K562 (cell line): ENCODE results near the gene ABCA7. TPM values are rescaled to one million over a fixed set of nuclear protein-coding genes. Genes with fewer than 3 reads are reported as not detected.
A peak's percentile ranks its signal among the peaks of the same experiment; 100 is the strongest.

Experiments used
- ATAC-seq: fragments of 200-7000 bp; cut with Tn5 transposase; 3 replicates; pipeline ENCODE4 v1.9.1; 2020; ENCODE audit warnings: moderate library complexity
- BruUV-seq: library from RNA; stranded (reverse); fragments of 400-500 nt; replicated peaks from 2 replicates; lab custom pipeline; 2021; lab: Mats Ljungman, UMichigan
- CTCF ChIA-PET: fragments of 300-600 bp; formaldehyde crosslinking; extraction: SDS; loops from one replicate; lab custom pipeline; 2021; ENCODE audit warnings: low intra/inter-chr PET ratio; lab: Yijun Ruan, JAX
- POLR2A ChIA-PET: fragments of 300-600, 350-650 bp; sonication (Branson Sonifier 250); formaldehyde crosslinking; extraction: SDS; loops from one replicate; lab custom pipeline; 2021; ENCODE audit warnings: antibody characterized with exemption, inconsistent platforms; lab: Yijun Ruan, JAX
- DNase-seq, 4 experiments: peaks; one replicate each; pipeline versions ENCODE4 v3.0.0 to v3.0.0-alpha.2; 2011 to 2018; ENCODE audit warnings: low spot score in 3 of 4, mixed read lengths in 3 of 4; ENCODE audit errors: extremely low read depth in 1 of 4
- FAIRE-seq: peaks from 2 replicates; lab custom pipeline; 2011; peaks lifted over from hg19 to GRCh38; lab: Jason Lieb, UNC
- H2AFZ ChIP-seq: 2 replicates; pipeline ENCODE4 v1.6.0; 2011; ENCODE audit warnings: low read depth, low read length, control low read depth, inconsistent platforms
- H3K27ac ChIP-seq: fragments of 200-600 bp; 3 replicates; pipeline ENCODE4 v1.8.0; 2011; ENCODE audit warnings: low read depth, mild to moderate bottlenecking, control low read depth, inconsistent platforms, low read length, moderate library complexity, mixed read lengths; ENCODE audit errors: extremely low read depth
- H3K27me3 ChIP-seq, 2 experiments: fragments of 300-600 bp in 1 of 2; 2 replicates in 1 of 2; 3 replicates in 1 of 2; pipeline versions ENCODE4 v1.6.0 to v1.8.0; 2011; ENCODE audit warnings: inconsistent platforms in 2 of 2, low read length in 2 of 2, mild to moderate bottlenecking in 1 of 2, mixed read lengths in 1 of 2, moderate library complexity in 1 of 2; ENCODE audit not compliant: control insufficient read depth in 2 of 2, insufficient read depth in 2 of 2
- H3K36me3 ChIP-seq: fragments of 300-600 bp; 3 replicates; pipeline ENCODE4 v1.8.0; 2011; ENCODE audit warnings: mild to moderate bottlenecking, low read length, inconsistent platforms; ENCODE audit not compliant: control insufficient read depth, insufficient read depth
- H3K4me1 ChIP-seq, 2 experiments: fragments of 200-600 bp in 1 of 2; replicated peaks in 1 of 2; 2 replicates in 1 of 2; 3 replicates in 1 of 2; pipeline versions ENCODE4 v1.5.1 to v1.8.0; 2011; ENCODE audit warnings: inconsistent platforms in 2 of 2, low read length in 2 of 2, mild to moderate bottlenecking in 1 of 2, mixed read lengths in 1 of 2, moderate library complexity in 1 of 2; ENCODE audit not compliant: control insufficient read depth in 2 of 2, insufficient read depth in 2 of 2
- H3K4me2 ChIP-seq: 2 replicates; pipeline ENCODE4 v1.6.1; 2011; ENCODE audit warnings: low read length, control low read depth, inconsistent platforms, mixed read lengths; ENCODE audit not compliant: insufficient read depth
- H3K4me3 ChIP-seq: fragments of 200-600 bp; sonication (generic), shearing (Covaris generic); 2 replicates; pipeline ENCODE4 v1.5.1; 2016; ENCODE audit warnings: control low read depth, inconsistent platforms
- H3K79me2 ChIP-seq: fragments of 200-600 bp; 3 replicates; pipeline ENCODE4 v1.8.0; 2011; ENCODE audit warnings: low read length, inconsistent platforms; ENCODE audit not compliant: control insufficient read depth, insufficient read depth
- H3K9ac ChIP-seq, 2 experiments: 2 replicates each; pipeline versions ENCODE4 v1.6.0 to v1.6.1; 2011; ENCODE audit warnings: low read depth in 2 of 2, low read length in 2 of 2, control low read depth in 1 of 2, inconsistent platforms in 1 of 2, mild to moderate bottlenecking in 1 of 2, mixed read lengths in 1 of 2; ENCODE audit not compliant: insufficient read depth in 1 of 2
- H3K9me1 ChIP-seq: one replicate; pipeline ENCODE4 v1.6.0; 2011; ENCODE audit warnings: inconsistent platforms, mild to moderate bottlenecking, low read length, moderate library complexity; ENCODE audit not compliant: control insufficient read depth, insufficient read depth
- H3K9me3 ChIP-seq: replicated peaks from 2 replicates; pipeline ENCODE4 v1.5.1; 2011; ENCODE audit warnings: low read depth, low read length, inconsistent platforms; ENCODE audit not compliant: control insufficient read depth, insufficient read depth
- H4K20me1 ChIP-seq: replicated peaks from 2 replicates; pipeline ENCODE4 v1.6.1; 2011; ENCODE audit warnings: low read length, inconsistent platforms, mixed read lengths; ENCODE audit not compliant: control insufficient read depth, insufficient read depth
- HMGN3 ChIP-seq: IDR thresholded peaks from 2 replicates; pipeline ENCODE4 v1.6.1; 2011; ENCODE audit warnings: borderline replicate concordance, low read depth, mild to moderate bottlenecking, mixed read lengths, low read length; ENCODE audit not compliant: insufficient read length; ENCODE audit errors: extremely low read depth
- PRDM10 ChIP-seq: fragments of 450-650 bp; IDR thresholded peaks from 2 replicates; pipeline ENCODE4 v1.6.1; 2018; ENCODE audit not compliant: partially characterized antibody
- RBFOX2 ChIP-seq: fragments of 200-400 bp; formaldehyde crosslinking; IDR thresholded peaks from 2 replicates; pipeline ENCODE4 v1.6.1; 2017; ENCODE audit warnings: low read depth, mild to moderate bottlenecking, low read length, moderate library complexity
- RUNX1 ChIP-seq: sonication (generic); IDR thresholded peaks from 2 replicates; pipeline ENCODE4 v1.6.1; 2016; ENCODE audit warnings: antibody characterized with exemption, low read depth
- SMARCA4 ChIP-seq: fragments of 450-650 bp; IDR thresholded peaks from 2 replicates; pipeline ENCODE4 v1.6.1; 2016
- ZFX ChIP-seq: sonication (generic); formaldehyde crosslinking; IDR thresholded peaks from 2 replicates; pipeline ENCODE4 v1.8.0; 2022; ENCODE audit warnings: mild to moderate bottlenecking, missing genetic modification reagents, moderate library complexity
- ZNF165 ChIP-seq: fragments of 250-450 bp; sonication (Bioruptor Pico); IDR thresholded peaks from 2 replicates; pipeline ENCODE4 v1.4.0; 2020; ENCODE audit warnings: borderline replicate concordance
- ZNF592 ChIP-seq: fragments of 450-650 bp; IDR thresholded peaks from 2 replicates; pipeline ENCODE4 v1.6.1; 2017; ENCODE audit warnings: antibody characterized with exemption, mild to moderate bottlenecking
- WGBS: fragments of 100-300 bp; shearing (Covaris generic); methylation state at CpG from one replicate; pipeline ENCODE4 v1.1.6; 2016; ENCODE audit warnings: low coverage, mixed read lengths; ENCODE audit not compliant: insufficient coverage; ENCODE audit errors: missing lambda C conversion rate; 5-methylcytosine and 5-hydroxymethylcytosine counted together
- in situ Hi-C: fragments of 300-500 bp; cut with MboI; formaldehyde crosslinking; loops from 4 replicates; pipeline ENCODE4 v1.15.0; 2018; ENCODE audit warnings: inconsistent platforms, mixed read lengths
- intact Hi-C: fragments of 100-400 bp; cut with micrococcal nuclease; formaldehyde crosslinking; loops from 2 replicates; pipeline ENCODE4 v1.14.2; 2022
- polyA plus RNA-seq, 8 experiments: library from polyadenylated mRNA; depleted of rRNA in 4 of 8; stranded (reverse) in 5 of 8; unstranded in 3 of 8; fragments of >200 nt; fragmentation: Nextera tagmentation in 2 of 8; fragmentation: Illumina TruSeq in 1 of 8; extraction: Ambion mirVana in 2 of 8; extraction: Trizol in 1 of 8; gene quantifications; 2 replicates each; pipeline versions ENCODE4 v1.2.1 to v1.2.3, GENCODE V29; 2011 to 2014; ENCODE audit warnings: inconsistent platforms in 1 of 8, missing spikeins in 1 of 8
- total RNA-seq, 7 experiments: library from RNA; depleted of rRNA in 6 of 7; stranded (reverse); fragments of >200 nt in 6 of 7; fragmentation: Illumina TruSeq in 2 of 7; extraction: Trizol in 2 of 7; gene quantifications; 2 replicates each; pipeline versions ENCODE4 v1.2.1 to v1.2.3, GENCODE V29; 2011 to 2021; ENCODE audit warnings: low replicate concordance in 1 of 7

Gene ABCA7
- total and polyA plus RNA-seq, 9 of the 15 experiments (the other 6 are each of a cell fraction or from before 2014, with no cell fraction given): 2.3 to 96.1 (median 31.2) TPM

GRCh38 chr19:1073063-1073955 lies 33.4 kb downstream of the ABCA7 start (continued):
- peak; percentile 52 for TF ChIP-seq ZNF592
- TF ChIP-seq, all 486 proteins: peak for 54

- BruUV-seq: no TSS peak
- ChIA-PET CTCF (interaction anchor here (0.7 kb wide), 1 partner anchor 518 kb away, joined by 3 read pairs; no protein-coding TSS in a partner anchor), POLR2A (interaction anchor here (0.8 to 2.1 kb wide), 4 partner anchors 11 to 32 kb away, joined by 3 to 11 read pairs (median 9); partner anchors contain the start of gene GPX4)
- Histone ChIP-seq H3K4me1 (peaks cover 32 to 66% of the 10 kb centered on the region in 2 experiments), H3K27me3 (no peaks in the 10 kb centered on the region), H3K9ac (peak overlapping the region in 1 of 2 experiments; percentile 89; a peak in 2 of 4 replicates), H3K79me2 (no peaks in the 10 kb centered on the region), H3K36me3 (no peaks in the 10 kb centered on the region), H4K20me1 (0 out of 2 replicates have a peak, but pooled peaks cover 3% of the 10 kb centered on the region), H3K27ac (peak overlapping the region; percentile 5; the same call in 1 of the 3 replicates), H3K4me2 (peak overlapping the region; percentile 34; the same call in 1 of the 2 replicates), H2AFZ (no peak overlapping the region), H3K9me3 (no peaks in the 10 kb centered on the region), H3K4me3 (no peak overlapping the region), H3K9me1 (no peaks in the 10 kb centered on the region)
- 75% methylated on average over 19 of the region's 28 CpGs for WGBS
- ATAC-seq (no peak), DNase-seq (no peak), FAIRE-seq (no peak)
- in situ Hi-C loops (no loop called here), intact Hi-C loops (no loop called here)
- TF ChIP-seq SMARCA4 (no peak), HMGN3 (peak; percentile 14), RUNX1 (0 out of 2 replicates have a peak, but pooled peaks have one; percentile 4), ZNF165 (CRISPR knock-in tag) (no peak), RBFOX2 (peak; percentile 28; the same call in 1 of the 2 replicates), PRDM10 (peak; percentile 68), ZFX (CRISPR knock-in tag) (peak; percentile 4; the same call in 1 of the 2 replicates)
Measured at GRCh38 chr19:1073956-1074517, 34.1 kb downstream of the ABCA7 start.
